A673 (cell line): ENCODE results near the gene BHLHA15. TPM values are rescaled to one million over a fixed set of nuclear protein-coding genes. Genes with fewer than 3 reads are reported as not detected.
"Not testable (repeated sequence)": the region's sequence is repeated elsewhere in the genome, so short reads cannot be mapped to it uniquely, and the experiment has no call there.

Experiments used
- BruUV-seq: library from RNA; stranded (reverse); fragments of 400-500 nt; replicated peaks from 2 replicates; lab custom pipeline; 2021; lab: Mats Ljungman, UMichigan
- CTCF ChIA-PET: fragments of 300-600 bp; sonication (Branson Sonifier 250); formaldehyde crosslinking; loops from one replicate; lab custom pipeline; 2022; ENCODE audit warnings: antibody characterized with exemption; lab: Charles Lee
- POLR2A ChIA-PET: fragments of 300-600 bp; sonication (Branson Sonifier 250); formaldehyde crosslinking; loops from one replicate; lab custom pipeline; 2022; ENCODE audit warnings: antibody characterized with exemption; ENCODE audit not compliant: low non-redundant PET; lab: Charles Lee
- DNase-seq: peaks from one replicate; pipeline ENCODE4 v3.0.0-alpha.2; 2015; ENCODE audit warnings: low spot score
- H3K27ac ChIP-seq: fragments of 200-600 bp; sonication (generic); 2 replicates; pipeline ENCODE4 v1.5.1; 2016; ENCODE audit warnings: mixed run types, low read depth, mild to moderate bottlenecking, mixed read lengths, antibody characterized with exemption, low read length; ENCODE audit not compliant: poor library complexity, severe bottlenecking
- H3K27me3 ChIP-seq: fragments of 200-600 bp; sonication (generic); replicated peaks from 2 replicates; pipeline ENCODE4 v1.6.1; 2017; ENCODE audit warnings: mixed run types, low read depth, mild to moderate bottlenecking, mixed read lengths, antibody characterized with exemption, low read length; ENCODE audit not compliant: insufficient read depth, poor library complexity
- H3K36me3 ChIP-seq: fragments of 200-600 bp; sonication (generic); 2 replicates; pipeline ENCODE4 v1.6.1; 2016; ENCODE audit warnings: mixed run types, mild to moderate bottlenecking, mixed read lengths, antibody characterized with exemption, low read length; ENCODE audit not compliant: insufficient read depth, poor library complexity, severe bottlenecking
- H3K4me1 ChIP-seq: fragments of 200-600 bp; sonication (generic); 2 replicates; pipeline ENCODE4 v1.6.1; 2017; ENCODE audit warnings: mixed run types, mild to moderate bottlenecking, mixed read lengths, antibody characterized with exemption, low read length; ENCODE audit not compliant: insufficient read depth, poor library complexity, severe bottlenecking
- H3K4me3 ChIP-seq: fragments of 200-600 bp; sonication (generic); 2 replicates; pipeline ENCODE4 v1.5.1; 2016; ENCODE audit warnings: low read depth, mixed run types, mild to moderate bottlenecking, mixed read lengths, low read length; ENCODE audit not compliant: poor library complexity, severe bottlenecking
- H3K9me3 ChIP-seq: fragments of 200-600 bp; sonication (generic); 2 replicates; pipeline ENCODE4 v1.6.1; 2016; ENCODE audit warnings: mixed run types, low read depth, mild to moderate bottlenecking, mixed read lengths, antibody characterized with exemption, low read length; ENCODE audit not compliant: poor library complexity, severe bottlenecking
- CTCF ChIP-seq: fragments of 300-800, 200-600 bp; sonication (generic); conservative IDR thresholded peaks from 2 replicates; pipeline ENCODE4 v1.5.1; 2017; ENCODE audit warnings: low read depth, mild to moderate bottlenecking, antibody characterized with exemption, low read length, moderate library complexity, mixed read lengths
- EZH2 ChIP-seq: fragments of 200-600 bp; sonication (generic); IDR thresholded peaks from 2 replicates; pipeline ENCODE4 v1.6.1; 2017; ENCODE audit warnings: borderline replicate concordance, low read depth, mild to moderate bottlenecking, mixed read lengths, antibody characterized with exemption, low read length; ENCODE audit not compliant: poor library complexity, severe bottlenecking
- intact Hi-C: fragments of 100-400 bp; cut with micrococcal nuclease; formaldehyde crosslinking; loops from one replicate; pipeline ENCODE4 v1.10.0; 2022; ENCODE audit not compliant: unreplicated experiment
- total RNA-seq: library from RNA; stranded (reverse); gene quantifications from 2 replicates; pipeline ENCODE4 v1.2.3, GENCODE V29; 2021

The BHLHA15 gene
- total RNA-seq, 1 experiment from 2014 or later = 0.64 TPM

- Histone ChIP-seq H3K4me1 (no peaks in the 10 kb centered on the region), H3K36me3 (no peaks in the 10 kb centered on the region), H3K27me3 (no peaks in the 10 kb centered on the region), H3K9me3 (no peaks in the 10 kb centered on the region), H3K4me3 (no peak overlapping the region), H3K27ac (no peak overlapping the region)
- intact Hi-C loops = no loop called here
- no TSS peak for BruUV-seq
- ChIA-PET POLR2A (no interaction called here), CTCF (no interaction called here)
- no peak for DNase-seq
- no peak for TF ChIP-seq EZH2
- no peak for TF ChIP-seq CTCF
Observed at GRCh38 chr7:98217623-98218582, 6.7 kb downstream of the BHLHA15 start.

GRCh38 chr7:98219382-98219781 lies 8.1 kb downstream of the BHLHA15 start:
- POLR2A ChIA-PET, H3K27me3 ChIP-seq, H3K4me3 ChIP-seq, CTCF ChIA-PET, H3K27ac ChIP-seq, H3K36me3 ChIP-seq, H3K4me1 ChIP-seq, H3K9me3 ChIP-seq, BruUV-seq, intact Hi-C loops, DNase-seq: not testable (repeated sequence)

GRCh38 chr7:98221611-98222532 lies 10.6 kb downstream of the BHLHA15 start:
- TF ChIP-seq CTCF (no peak), EZH2 (no peak)
- POLR2A ChIA-PET = no interaction called here

More at GRCh38 chr7:98221611-98222532, 10.6 kb downstream of the BHLHA15 start:
- intact Hi-C loops = no loop called here
- DNase-seq = no peak
- Histone ChIP-seq H3K4me3 (no peak overlapping the region), H3K27me3 (no peaks in the 10 kb centered on the region), H3K27ac (no peak overlapping the region), H3K9me3 (no peaks in the 10 kb centered on the region), H3K36me3 (no peaks in the 10 kb centered on the region), H3K4me1 (no peaks in the 10 kb centered on the region)
- CTCF ChIA-PET = no interaction called here
- BruUV-seq = no TSS peak
